Transverse colon (tissue), 4 donors: ENCODE data around the gene RPRD1B. TPM values are rescaled to one million over a fixed set of nuclear protein-coding genes. Genes with fewer than 3 reads are reported as not detected.

ENCODE experiments used
- DNase-seq: peaks from one replicate; pipeline ENCODE4 v3.0.0-alpha.2; 2019
- H3K27ac ChIP-seq, 4 donors: fragments of 200-600 bp; sonication (generic); 2 replicates each; pipeline ENCODE4 v1.5.1; 2016 to 2018; ENCODE audit warnings: inconsistent platforms in 4 of 4
- H3K27me3 ChIP-seq: fragments of 200-600 bp; sonication (generic); 2 replicates; pipeline ENCODE4 v1.5.1; 2017; ENCODE audit warnings: inconsistent platforms
- H3K36me3 ChIP-seq, 4 donors: fragments of 200-600 bp; sonication (generic); 2 replicates each; pipeline ENCODE4 v1.5.1; 2017 to 2019; ENCODE audit warnings: inconsistent platforms in 4 of 4
- H3K4me1 ChIP-seq, 4 donors: fragments of 200-600 bp; sonication (generic); 2 replicates each; pipeline ENCODE4 v1.5.1; 2017 to 2020; ENCODE audit warnings: inconsistent platforms in 4 of 4
- H3K4me3 ChIP-seq, 4 donors: fragments of 200-600 bp; sonication (generic); 1 replicate in 1 of 4; 2 replicates in 3 of 4; pipeline versions ENCODE4 v1.5.1 to v1.6.1; 2017 to 2019; ENCODE audit warnings: inconsistent platforms in 4 of 4
- H3K9me3 ChIP-seq, 2 donors: fragments of 200-600 bp; sonication (generic); 2 replicates each; pipeline ENCODE4 v1.5.1; 2017 to 2019; ENCODE audit warnings: inconsistent platforms in 2 of 2
- CTCF ChIP-seq, 5 experiments: fragments of 200-600 bp in 3 of 5; fragments of 450-650 bp in 2 of 5; sonication (generic) in 3 of 5; IDR thresholded peaks; 1 replicate in 2 of 5; 2 replicates in 3 of 5; pipeline ENCODE4 v1.5.1; 2016 to 2017; ENCODE audit warnings: antibody characterized with exemption in 5 of 5, inconsistent platforms in 3 of 5, mild to moderate bottlenecking in 2 of 5, moderate library complexity in 1 of 5
- EP300 ChIP-seq: sonication (generic); formaldehyde crosslinking; IDR thresholded peaks from one replicate; pipeline ENCODE4 v1.6.1; 2017; ENCODE audit warnings: antibody characterized with exemption, low read depth
- POLR2A ChIP-seq: fragments of 450-650 bp; IDR thresholded peaks from one replicate; pipeline ENCODE4 v1.6.1; 2016; ENCODE audit warnings: antibody characterized with exemption, mild to moderate bottlenecking, moderate library complexity
- POLR2AphosphoS5 ChIP-seq, 3 donors: sonication (generic); formaldehyde crosslinking; IDR thresholded peaks; one replicate each; pipeline ENCODE4 v1.6.1; 2016; ENCODE audit warnings: antibody characterized with exemption in 3 of 3
- WGBS, 2 donors: methylation state at CpG; one replicate each; pipeline ENCODE4 v1.1.5; 2018; ENCODE audit warnings: low coverage in 1 of 2; 5-methylcytosine and 5-hydroxymethylcytosine counted together
- in situ Hi-C, 4 donors: fragments of 200-750 bp; cut with MboI; loops; one replicate each; pipeline versions ENCODE4 v1.15.0 to v1.15.1; 2017; ENCODE audit warnings: low sequenced_read_pairs in 3 of 4, low pct_ligation_motif_present in 1 of 4, low pct_unique_long_range_greater_than_20kb in 1 of 4
- intact Hi-C: fragments of 100-400 bp; cut with DNase I; formaldehyde crosslinking; loops from one replicate; pipeline ENCODE4 v1.15.1; 2023; ENCODE audit warnings: low total_unique reads
- total RNA-seq, 4 donors: library from RNA; depleted of rRNA; stranded (reverse); fragments of >200 nt; gene quantifications; one replicate each; pipeline ENCODE4 v1.1.0, GENCODE V29; 2016

The RPRD1B gene
- total RNA-seq, 4 donors from 2014 or later: 16.5 to 35.9 (median 21.0) TPM

GRCh38 chr20:38117635-38118034 lies 84.1 kb downstream of the RPRD1B start:
- Histone ChIP-seq H3K36me3 (no peaks in the 10 kb centered on the region), H3K4me1 (peaks cover 0 to 4% (median 0%) of the 10 kb centered on the region in 4 donors), H3K4me3 (no peak overlapping the region), H3K9me3 (no peaks in the 10 kb centered on the region), H3K27me3 (no peaks in the 10 kb centered on the region), H3K27ac (no peak overlapping the region)
- TF ChIP-seq CTCF (IDR thresholded peaks at IDR 0.05) (no peak), EP300 (no peak), POLR2AphosphoS5 (IDR thresholded peaks at IDR 0.05) (no peak), POLR2A (no peak)
- in situ Hi-C loops (no loop called here), intact Hi-C loops (no loop called here)
- 84 to 93% methylated on average over 3 of the region's 3 CpGs for WGBS, 2 donors
- DNase-seq: no peak

GRCh38 chr20:38119446-38119845 lies 85.9 kb downstream of the RPRD1B start:
- no peak overlapping the region for H3K27ac ChIP-seq

GRCh38 chr20:38120625-38120988 lies 87.1 kb downstream of the RPRD1B start:
- Histone ChIP-seq H3K27me3 (no peaks in the 10 kb centered on the region), H3K4me3 (no peak overlapping the region), H3K4me1 (peaks cover 6 to 13% (median 9%) of the 10 kb centered on the region in 4 donors), H3K9me3 (no peaks in the 10 kb centered on the region), H3K27ac (no peak overlapping the region), H3K36me3 (no peaks in the 10 kb centered on the region)
- TF ChIP-seq POLR2A (no peak), POLR2AphosphoS5 (IDR thresholded peaks at IDR 0.05) (no peak), CTCF (IDR thresholded peaks at IDR 0.05) (no peak), EP300 (no peak)
- no peak for DNase-seq
- 93% methylated on average over 4 of the region's 4 CpGs; no CpG with 5 or more reads in 1 of the 2 donors for WGBS, 2 donors
- intact Hi-C loops: no loop called here
- in situ Hi-C loops: no loop called here

More at GRCh38 chr20:38119446-38119845, 85.9 kb downstream of the RPRD1B start:
- WGBS, 2 donors: 74 to 77% methylated on average over 4 to 6 of the region's 6 CpGs
- Histone ChIP-seq H3K27me3 (no peaks in the 10 kb centered on the region), H3K4me3 (no peak overlapping the region), H3K9me3 (no peaks in the 10 kb centered on the region), H3K4me1 (peaks cover 0 to 5% (median 2%) of the 10 kb centered on the region in 4 donors), H3K36me3 (no peaks in the 10 kb centered on the region)
- intact Hi-C loops: no loop called here
- no peak for TF ChIP-seq EP300
- TF ChIP-seq CTCF (IDR thresholded peaks at IDR 0.05): no peak
- TF ChIP-seq POLR2AphosphoS5 (IDR thresholded peaks at IDR 0.05): no peak
- no peak for TF ChIP-seq POLR2A
- no peak for DNase-seq
- in situ Hi-C loops: no loop called here

GRCh38 chr20:38121741-38122140 lies 88.2 kb downstream of the RPRD1B start:
- intact Hi-C loops (no loop called here), in situ Hi-C loops (no loop called here)
- WGBS, 2 donors: 82 to 100% methylated on average over 2 to 4 of the region's 4 CpGs
- DNase-seq: no peak
- H3K9me3 ChIP-seq: no peaks in the 10 kb centered on the region
- H3K4me1 ChIP-seq: peaks cover 7 to 25% (median 18%) of the 10 kb centered on the region in 4 donors
- no peak for TF ChIP-seq CTCF (IDR thresholded peaks at IDR 0.05)
- TF ChIP-seq POLR2AphosphoS5 (IDR thresholded peaks at IDR 0.05): no peak
- no peak for TF ChIP-seq EP300
- TF ChIP-seq POLR2A: no peak
- H3K27ac ChIP-seq: no peak overlapping the region
- H3K4me3 ChIP-seq: no peak overlapping the region
- no peaks in the 10 kb centered on the region for H3K27me3 ChIP-seq
- no peaks in the 10 kb centered on the region for H3K36me3 ChIP-seq
